Astrocyte of the cerebellum (primary cell): ENCODE results near the gene RBL2.

Source experiments
- DNase-seq: peaks from one replicate; pipeline ENCODE4 v3.0.0-alpha.2; 2011; ENCODE audit warnings: low read depth
- H3K4me3 ChIP-seq: 2 replicates; pipeline ENCODE4 v1.5.1; 2011; ENCODE audit warnings: mild to moderate bottlenecking, low read depth, low read length, moderate library complexity
- in situ Hi-C: cut with HindIII; loops from 2 replicates; pipeline ENCODE4 v1.10.0; 2017; ENCODE audit warnings: low sequenced_read_pairs
- TF ChIP-seq, protein P1 (sequence below): IDR thresholded peaks from 2 replicates; pipeline ENCODE4 v1.5.1; 2012; ENCODE audit warnings: low read length, low read depth, moderate library complexity, mild to moderate bottlenecking; ENCODE audit errors: missing control alignments

Gene RBL2

GRCh38 chr16:53446090-53446489 is 11.8 kb downstream of the RBL2 start:
- no peak overlapping the region for H3K4me3 ChIP-seq
- in situ Hi-C loops = no loop called here
- TF ChIP-seq, protein P1, sequence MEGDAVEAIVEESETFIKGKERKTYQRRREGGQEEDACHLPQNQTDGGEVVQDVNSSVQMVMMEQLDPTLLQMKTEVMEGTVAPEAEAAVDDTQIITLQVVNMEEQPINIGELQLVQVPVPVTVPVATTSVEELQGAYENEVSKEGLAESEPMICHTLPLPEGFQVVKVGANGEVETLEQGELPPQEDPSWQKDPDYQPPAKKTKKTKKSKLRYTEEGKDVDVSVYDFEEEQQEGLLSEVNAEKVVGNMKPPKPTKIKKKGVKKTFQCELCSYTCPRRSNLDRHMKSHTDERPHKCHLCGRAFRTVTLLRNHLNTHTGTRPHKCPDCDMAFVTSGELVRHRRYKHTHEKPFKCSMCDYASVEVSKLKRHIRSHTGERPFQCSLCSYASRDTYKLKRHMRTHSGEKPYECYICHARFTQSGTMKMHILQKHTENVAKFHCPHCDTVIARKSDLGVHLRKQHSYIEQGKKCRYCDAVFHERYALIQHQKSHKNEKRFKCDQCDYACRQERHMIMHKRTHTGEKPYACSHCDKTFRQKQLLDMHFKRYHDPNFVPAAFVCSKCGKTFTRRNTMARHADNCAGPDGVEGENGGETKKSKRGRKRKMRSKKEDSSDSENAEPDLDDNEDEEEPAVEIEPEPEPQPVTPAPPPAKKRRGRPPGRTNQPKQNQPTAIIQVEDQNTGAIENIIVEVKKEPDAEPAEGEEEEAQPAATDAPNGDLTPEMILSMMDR = no peak
- no peak for DNase-seq

- no peak for DNase-seq
- in situ Hi-C loops = no loop called here
- H3K4me3 ChIP-seq = no peak overlapping the region
- TF ChIP-seq, protein P1 = no peak
Measured at GRCh38 chr16:53449816-53450517, 15.7 kb downstream of the RBL2 start.

DNA sequence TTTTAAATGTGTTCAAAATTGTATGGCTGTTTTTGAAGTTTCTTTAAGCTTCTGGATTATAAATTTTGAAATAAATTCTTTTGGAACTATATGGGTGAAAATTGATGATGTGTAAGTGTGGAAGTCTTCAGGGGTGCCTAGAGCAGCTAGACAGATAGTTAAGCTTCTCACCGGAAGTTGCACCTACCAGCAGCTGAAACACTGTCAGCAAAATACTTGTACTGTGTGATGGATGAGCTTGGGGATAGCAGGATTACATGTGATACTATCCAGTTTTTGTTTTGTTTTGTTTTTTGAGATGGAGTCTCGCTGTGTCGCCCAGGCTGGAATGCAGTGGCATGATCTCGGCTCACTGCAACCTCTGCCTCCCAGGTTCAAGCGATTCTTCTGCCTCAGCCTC is 19.7 kb downstream of the RBL2 start:
- TF ChIP-seq, protein P1 = no peak
- in situ Hi-C loops = no loop called here
- no peak for DNase-seq
- H3K4me3 ChIP-seq = no peak overlapping the region

DNA sequence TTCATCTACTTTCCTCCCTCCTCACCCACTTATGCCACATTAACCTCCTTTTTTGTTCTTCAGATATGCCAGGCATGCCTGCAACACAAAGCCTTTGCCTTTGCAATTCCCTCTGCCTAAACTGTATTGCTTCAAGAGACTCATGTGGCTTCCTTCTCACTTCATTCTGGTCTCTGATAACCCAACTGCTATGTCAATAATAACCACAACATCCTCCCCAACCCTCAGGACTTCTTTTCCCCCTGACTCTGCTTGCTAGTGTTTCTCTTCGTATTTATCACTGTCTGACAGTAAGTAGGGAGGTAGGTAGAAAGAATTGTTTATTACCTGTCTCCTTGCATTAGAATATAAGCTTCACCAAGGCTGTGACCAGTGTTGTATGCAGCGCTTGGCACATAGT is 22.4 kb downstream of the RBL2 start:
- DNase-seq = no peak
- TF ChIP-seq, protein P1 = no peak
- H3K4me3 ChIP-seq = no peak overlapping the region
- in situ Hi-C loops = no loop called here

- H3K4me3 ChIP-seq = no peak overlapping the region
- in situ Hi-C loops = no loop called here
- TF ChIP-seq, protein P1 = no peak
- DNase-seq = no peak
Measured at GRCh38 chr16:53457670-53458069, 23.4 kb downstream of the RBL2 start.

GRCh38 chr16:53458635-53459034 is 24.4 kb downstream of the RBL2 start:
- no peak for DNase-seq
- H3K4me3 ChIP-seq = no peak overlapping the region
- TF ChIP-seq, protein P1 = no peak
- in situ Hi-C loops = no loop called here
